ENCODE results near the gene CERS4. TPM values are rescaled to one million over a fixed set of nuclear protein-coding genes. Genes with fewer than 3 reads are reported as not detected.

The CERS4 gene
- total RNA-seq, 1 donor = 4.0 TPM

- DNase-seq (ENCODE audit: insufficient read length, low spot score, missing footprints) = no peak
- peaks cover 27% of the 10 kb centered on the region for H3K27me3 ChIP-seq (ENCODE audit: insufficient read depth, low read length)
- no peak for TF ChIP-seq CTCF (IDR thresholded peaks at IDR 0.05; ENCODE audit: extremely low read depth, low read depth, low read length)
- H3K9me3 ChIP-seq (ENCODE audit: low read depth, low read length) = no peaks in the 10 kb centered on the region
- no peaks in the 10 kb centered on the region for H3K36me3 ChIP-seq (ENCODE audit: insufficient read depth, low read length)
- no peaks in the 10 kb centered on the region for H4K20me1 ChIP-seq (ENCODE audit: insufficient read depth, low read length)
- no peak overlapping the region for H3K4me2 ChIP-seq (ENCODE audit: insufficient read depth, low read length)
- no peak overlapping the region for H3K27ac ChIP-seq (ENCODE audit: low read depth, low read length)
- H3K4me1 ChIP-seq (ENCODE audit: insufficient read depth, low read length) = no peaks in the 10 kb centered on the region
- no peak overlapping the region for H2AFZ ChIP-seq (ENCODE audit: low read length)
- no peak overlapping the region for H3K4me3 ChIP-seq (ENCODE audit: insufficient read depth, low read length)
- no peaks in the 10 kb centered on the region for H3K79me2 ChIP-seq (ENCODE audit: insufficient read depth, low read length)
Observed at GRCh38 chr19:8212212-8212611, 3.0 kb downstream of the CERS4 start.

- TF ChIP-seq CTCF (IDR thresholded peaks at IDR 0.05; ENCODE audit: extremely low read depth, low read depth, low read length) = no peak
- H3K4me1 ChIP-seq (ENCODE audit: insufficient read depth, low read length) = no peaks in the 10 kb centered on the region
- no peaks in the 10 kb centered on the region for H3K9me3 ChIP-seq (ENCODE audit: low read depth, low read length)
Observed at GRCh38 chr19:8212916-8213315, 3.7 kb downstream of the CERS4 start.

GRCh38 chr19:8213827-8214672 lies 4.9 kb downstream of the CERS4 start:
- H2AFZ ChIP-seq (ENCODE audit: low read length) = no peak overlapping the region

More at GRCh38 chr19:8212916-8213315, 3.7 kb downstream of the CERS4 start:
- H2AFZ ChIP-seq (ENCODE audit: low read length) = no peak overlapping the region
- no peaks in the 10 kb centered on the region for H4K20me1 ChIP-seq (ENCODE audit: insufficient read depth, low read length)
- no peaks in the 10 kb centered on the region for H3K36me3 ChIP-seq (ENCODE audit: insufficient read depth, low read length)
- H3K79me2 ChIP-seq (ENCODE audit: insufficient read depth, low read length) = no peaks in the 10 kb centered on the region
- H3K4me3 ChIP-seq (ENCODE audit: insufficient read depth, low read length) = no peak overlapping the region
- peaks cover 27% of the 10 kb centered on the region for H3K27me3 ChIP-seq (ENCODE audit: insufficient read depth, low read length)
- no peak for DNase-seq (ENCODE audit: insufficient read length, low spot score, missing footprints)
- H3K27ac ChIP-seq (ENCODE audit: low read depth, low read length) = no peak overlapping the region
- no peak overlapping the region for H3K4me2 ChIP-seq (ENCODE audit: insufficient read depth, low read length)

More at GRCh38 chr19:8213827-8214672, 4.9 kb downstream of the CERS4 start:
- no peaks in the 10 kb centered on the region for H3K79me2 ChIP-seq (ENCODE audit: insufficient read depth, low read length)
- H3K4me3 ChIP-seq (ENCODE audit: insufficient read depth, low read length) = no peak overlapping the region
- no peaks in the 10 kb centered on the region for H3K36me3 ChIP-seq (ENCODE audit: insufficient read depth, low read length)
- peak; percentile 66 for DNase-seq (ENCODE audit: insufficient read length, low spot score, missing footprints)
- H3K4me1 ChIP-seq (ENCODE audit: insufficient read depth, low read length) = no peaks in the 10 kb centered on the region
- no peaks in the 10 kb centered on the region for H3K9me3 ChIP-seq (ENCODE audit: low read depth, low read length)
- no peaks in the 10 kb centered on the region for H4K20me1 ChIP-seq (ENCODE audit: insufficient read depth, low read length)
- no peak overlapping the region for H3K4me2 ChIP-seq (ENCODE audit: insufficient read depth, low read length)
- peaks cover 20% of the 10 kb centered on the region for H3K27me3 ChIP-seq (ENCODE audit: insufficient read depth, low read length)
- no peak overlapping the region for H3K27ac ChIP-seq (ENCODE audit: low read depth, low read length)
- no peak for TF ChIP-seq CTCF (IDR thresholded peaks at IDR 0.05; ENCODE audit: extremely low read depth, low read depth, low read length)
